ENCODE measurements around the gene BTNL9.

The BTNL9 gene

DNA sequence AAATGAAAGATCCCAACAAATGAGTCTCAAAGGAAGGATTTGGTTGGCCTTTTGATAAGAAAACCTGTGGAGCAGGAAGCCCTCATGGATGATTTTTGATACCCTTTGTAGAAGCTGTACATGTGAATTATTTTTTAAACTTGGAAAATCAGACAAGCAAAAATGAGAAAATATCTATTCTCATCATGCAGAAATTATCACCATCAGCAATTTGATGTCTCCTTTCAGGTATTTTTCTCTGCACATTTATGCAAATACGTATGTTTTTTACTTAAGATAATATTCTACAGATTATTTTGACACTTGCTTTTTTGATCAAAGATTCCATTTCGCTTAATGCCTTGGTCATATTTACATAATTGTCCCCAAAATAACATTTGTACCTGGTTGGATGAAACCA lies 7.2 kb downstream of the BTNL9 start:
- ChIA-PET POLR2A (no interaction called here), CTCF (no interaction called here)
- no peak overlapping the region for H3K4me3 ChIP-seq (ENCODE audit: low read depth, low read length)
- no peak for TF ChIP-seq CTCF (IDR thresholded peaks at IDR 0.05; ENCODE audit: insufficient read depth, low read length, missing control alignments)
- no peak for DNase-seq (ENCODE audit: low read depth, low spot score)

- no peak for TF ChIP-seq CTCF (IDR thresholded peaks at IDR 0.05; ENCODE audit: insufficient read depth, low read length, missing control alignments)
- CTCF ChIA-PET, result interaction anchor here (1.2 kb wide), 1 partner anchor 179 kb away, joined by 3 read pairs; no protein-coding TSS in a partner anchor
- H3K4me3 ChIP-seq (ENCODE audit: low read depth, low read length), result no peak overlapping the region
- DNase-seq (ENCODE audit: low read depth, low spot score), result no peak
- POLR2A ChIA-PET, result no interaction called here
Observed at GRCh38 chr5:181047921-181048320, 7.9 kb downstream of the BTNL9 start.

DNA sequence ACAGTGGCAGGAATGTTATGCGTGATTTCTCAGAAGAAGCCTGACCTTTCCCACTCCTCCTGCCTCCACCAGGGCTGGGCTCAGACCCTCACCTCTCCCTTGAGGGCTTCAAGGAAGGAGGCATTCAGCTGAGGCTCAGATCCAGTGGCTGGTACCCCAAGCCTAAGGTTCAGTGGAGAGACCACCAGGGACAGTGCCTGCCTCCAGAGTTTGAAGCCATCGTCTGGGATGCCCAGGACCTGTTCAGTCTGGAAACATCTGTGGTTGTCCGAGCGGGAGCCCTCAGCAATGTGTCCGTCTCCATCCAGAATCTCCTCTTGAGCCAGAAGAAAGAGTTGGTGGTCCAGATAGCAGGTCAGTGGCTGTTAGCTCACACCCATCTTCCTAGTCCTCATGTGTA lies 9.9 kb downstream of the BTNL9 start:
- no peak for DNase-seq (ENCODE audit: low read depth, low spot score)
- ChIA-PET CTCF (no interaction called here), POLR2A (no interaction called here)
- no peak overlapping the region for H3K4me3 ChIP-seq (ENCODE audit: low read depth, low read length)
- TF ChIP-seq CTCF (IDR thresholded peaks at IDR 0.05; ENCODE audit: insufficient read depth, low read length, missing control alignments), result no peak

DNA sequence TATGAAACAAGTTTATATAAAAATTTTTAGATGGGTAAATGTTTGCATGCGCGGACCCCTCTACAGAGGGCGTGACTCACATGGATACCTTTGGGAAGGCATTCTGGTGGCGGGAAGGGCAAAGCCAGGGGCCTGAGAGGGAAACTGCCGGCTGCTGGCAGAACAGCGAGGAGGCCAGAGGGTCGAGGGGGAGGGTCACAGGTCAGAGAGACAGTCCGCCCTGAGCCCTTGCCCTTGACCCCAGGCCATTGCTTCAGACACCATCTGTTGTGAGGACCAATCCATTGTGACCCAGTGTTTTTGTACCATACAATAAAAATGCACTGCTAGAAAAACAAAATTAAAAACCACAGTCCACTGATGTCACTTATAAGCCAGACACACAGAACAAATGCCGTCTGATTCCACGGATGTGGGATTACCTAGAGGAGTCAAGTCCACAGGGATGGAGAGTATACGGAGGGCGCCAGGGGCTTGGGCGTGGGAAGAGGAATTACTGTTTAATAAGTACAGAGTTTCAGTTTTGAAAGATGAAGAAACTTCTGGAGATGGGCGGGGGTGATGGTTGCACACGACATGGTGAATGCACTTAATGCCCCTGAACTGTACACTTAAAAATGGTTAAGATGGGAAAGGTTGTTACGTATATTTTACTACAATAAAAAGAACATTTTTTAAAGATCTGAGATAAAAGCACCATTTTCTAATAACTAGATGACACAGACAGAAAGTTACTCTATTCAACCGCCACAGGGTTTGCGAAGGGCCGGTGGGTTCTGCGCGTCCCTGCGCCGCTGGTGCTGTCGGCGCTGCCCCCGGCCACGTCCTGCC lies 12.0 kb downstream of the BTNL9 start:
- ChIA-PET POLR2A (interaction anchor here (0.7 kb wide), 1 partner anchor 201 kb away, joined by 3 read pairs; no protein-coding TSS in a partner anchor), CTCF (no interaction called here)
- TF ChIP-seq CTCF (IDR thresholded peaks at IDR 0.05; ENCODE audit: insufficient read depth, low read length, missing control alignments), result no peak

GRCh38 chr5:181052672-181053487 lies 12.8 kb downstream of the BTNL9 start:
- H3K4me3 ChIP-seq (ENCODE audit: low read depth, low read length), result peak overlapping the region; percentile 50
- TF ChIP-seq CTCF (IDR thresholded peaks at IDR 0.05; ENCODE audit: insufficient read depth, low read length, missing control alignments), result no peak
- ChIA-PET CTCF (no interaction called here), POLR2A (no interaction called here)
- no peak for DNase-seq (ENCODE audit: low read depth, low spot score)

More for the DNA sequence above, 12.0 kb downstream of the BTNL9 start:
- peak overlapping the region; percentile 25 for H3K4me3 ChIP-seq (ENCODE audit: low read depth, low read length)
- no peak for DNase-seq (ENCODE audit: low read depth, low spot score)

GRCh38 chr5:181053488-181054121 lies 13.5 kb downstream of the BTNL9 start:
- peak overlapping the region; percentile 50 for H3K4me3 ChIP-seq (ENCODE audit: low read depth, low read length)
- no peak for DNase-seq (ENCODE audit: low read depth, low spot score)
- ChIA-PET POLR2A (no interaction called here), CTCF (no interaction called here)
- TF ChIP-seq CTCF (IDR thresholded peaks at IDR 0.05; ENCODE audit: insufficient read depth, low read length, missing control alignments), result no peak

All from AG04449 (cell line).